ENCODE measurements around the gene ZNF592.

Gene ZNF592

DNA sequence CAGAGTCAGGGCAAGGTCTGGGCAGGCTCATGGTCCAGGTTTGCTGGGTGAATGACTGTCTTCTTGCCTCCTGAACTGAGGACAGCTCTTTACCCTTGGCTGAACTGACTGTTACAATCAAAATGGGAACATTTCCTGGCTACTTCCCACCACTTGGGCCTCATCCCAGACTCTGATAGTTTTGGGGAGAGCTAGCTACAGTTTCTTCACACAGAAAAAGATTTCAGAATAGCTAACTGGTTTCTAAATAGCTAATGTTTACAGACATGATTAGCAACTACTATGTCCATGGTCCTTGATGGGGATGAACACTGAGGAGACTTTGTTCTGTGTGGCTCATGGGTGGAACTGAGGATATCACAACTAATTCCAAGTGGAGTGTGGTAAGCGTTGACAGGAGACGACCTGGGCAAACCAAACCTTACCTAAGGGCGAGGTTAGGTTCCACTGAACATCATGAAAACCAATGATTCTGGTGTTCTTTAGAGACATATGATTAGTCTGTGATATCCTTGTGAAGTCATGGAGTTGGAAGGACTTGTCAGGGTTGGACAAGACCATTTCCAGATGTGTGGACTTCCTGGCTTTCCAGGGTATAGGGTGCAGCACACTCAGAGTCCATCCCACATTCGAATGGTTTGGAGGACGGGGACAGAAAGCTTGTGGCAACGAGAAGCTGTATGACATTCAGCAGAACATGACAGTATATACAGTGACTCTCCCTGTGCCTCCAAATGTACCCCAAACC, 76.0 kb downstream of the ZNF592 start:
- in situ Hi-C loops (cut with MboI; ENCODE audit: low sequenced_read_pairs): no loop called here

DNA sequence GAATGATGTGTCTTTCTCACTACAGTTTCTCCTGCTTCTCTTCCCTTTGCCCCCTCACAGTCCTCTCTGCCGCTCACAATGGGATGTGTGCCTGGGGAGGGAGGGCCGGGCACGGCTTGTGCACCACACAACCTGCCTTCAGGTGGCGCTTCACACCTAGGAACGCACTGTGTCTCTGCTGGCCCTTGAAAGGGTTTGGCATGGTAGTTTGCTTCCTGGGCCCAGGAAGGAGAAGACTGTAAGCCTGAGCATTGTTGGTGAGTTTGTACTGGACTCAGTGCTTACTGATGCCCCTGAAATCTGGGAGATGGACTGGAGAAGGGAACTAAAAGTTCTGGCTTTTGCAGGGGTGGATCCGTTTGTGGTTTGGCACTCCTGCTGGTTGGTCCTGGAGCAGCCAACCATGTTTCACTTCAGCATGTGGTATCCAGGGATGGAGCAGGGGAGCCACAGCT, 78.0 kb downstream of the ZNF592 start:
- in situ Hi-C loops (cut with MboI; ENCODE audit: low sequenced_read_pairs): no loop called here

DNA sequence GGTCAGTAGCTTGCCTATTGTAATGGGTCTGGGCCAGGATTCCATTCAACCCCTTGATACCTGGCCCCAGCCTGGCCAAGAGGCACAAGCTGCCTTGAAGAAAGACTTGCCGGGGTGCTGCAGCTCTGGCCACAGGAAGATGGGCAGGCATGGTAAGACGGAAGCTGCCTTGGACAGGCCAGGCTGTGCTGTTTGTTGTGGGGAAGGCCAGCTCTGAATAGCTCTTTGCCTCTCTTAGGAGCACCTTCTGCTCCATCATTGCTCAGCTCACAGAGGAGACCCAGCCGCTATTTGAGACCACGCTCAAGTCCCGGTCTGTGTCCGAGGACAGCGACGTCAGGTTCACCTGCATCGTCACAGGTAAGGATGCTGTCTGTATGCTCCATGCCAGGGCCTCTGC, 78.9 kb downstream of the ZNF592 start:
- in situ Hi-C loops (cut with MboI; ENCODE audit: low sequenced_read_pairs): no loop called here

DNA sequence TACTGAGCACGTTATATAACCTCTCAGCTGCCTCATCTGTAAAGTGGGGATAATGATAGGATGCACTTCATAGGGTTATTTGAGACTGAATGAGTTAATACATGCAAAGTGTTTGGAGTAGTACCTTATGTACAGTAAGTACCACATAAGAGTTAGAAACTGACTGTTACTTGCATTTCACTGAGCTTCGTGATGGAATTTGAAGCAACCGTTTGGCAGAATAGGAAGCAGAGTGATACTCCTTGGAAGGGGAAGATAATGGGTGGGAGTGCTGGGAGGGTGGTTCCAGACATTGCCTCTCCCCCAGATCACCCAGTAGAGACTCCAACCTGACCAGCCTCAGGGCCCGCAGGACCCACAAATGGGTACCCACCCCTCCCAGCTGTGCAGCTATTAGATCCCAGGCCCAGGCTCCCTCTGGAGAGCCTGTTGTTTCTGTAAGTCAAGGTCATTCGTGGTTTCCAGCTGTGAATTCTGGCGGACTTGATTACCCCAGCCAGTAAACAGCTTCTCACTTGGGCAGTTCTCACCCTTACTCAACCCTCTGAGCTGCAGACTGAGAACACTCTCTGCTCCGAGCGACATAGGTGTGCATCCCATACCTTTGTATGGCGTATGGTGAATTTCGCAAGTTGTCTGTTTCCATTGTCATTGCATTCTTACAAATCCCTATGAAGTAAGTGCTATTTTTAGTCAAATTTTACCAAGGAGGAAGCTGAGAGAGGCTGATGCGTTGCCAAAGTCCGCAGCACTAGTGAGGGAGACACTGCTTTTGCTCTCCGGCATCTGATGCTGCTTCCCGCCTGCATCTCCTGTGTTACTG, 79.9 kb downstream of the ZNF592 start:
- in situ Hi-C loops (cut with MboI; ENCODE audit: low sequenced_read_pairs): no loop called here

DNA sequence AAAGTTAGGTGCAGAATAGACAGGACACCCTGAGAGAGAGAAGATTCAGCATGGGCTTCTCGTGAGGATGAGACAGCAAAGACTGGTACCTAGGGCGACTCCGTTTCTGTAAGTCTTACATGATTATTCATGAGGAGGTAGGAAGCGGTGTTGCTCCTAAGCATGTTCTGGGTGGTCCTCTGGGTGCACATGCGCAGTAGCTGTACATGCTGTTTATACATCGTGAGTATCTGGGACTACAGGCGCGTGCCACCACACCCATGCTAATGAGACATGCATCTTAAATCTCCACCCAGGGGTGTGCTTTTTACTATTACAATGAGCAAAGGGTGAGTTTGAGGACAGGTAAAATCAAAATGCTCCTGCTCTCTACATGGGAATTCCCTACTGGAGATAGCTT, 81.0 kb downstream of the ZNF592 start:
- in situ Hi-C loops (cut with MboI; ENCODE audit: low sequenced_read_pairs): no loop called here

DNA sequence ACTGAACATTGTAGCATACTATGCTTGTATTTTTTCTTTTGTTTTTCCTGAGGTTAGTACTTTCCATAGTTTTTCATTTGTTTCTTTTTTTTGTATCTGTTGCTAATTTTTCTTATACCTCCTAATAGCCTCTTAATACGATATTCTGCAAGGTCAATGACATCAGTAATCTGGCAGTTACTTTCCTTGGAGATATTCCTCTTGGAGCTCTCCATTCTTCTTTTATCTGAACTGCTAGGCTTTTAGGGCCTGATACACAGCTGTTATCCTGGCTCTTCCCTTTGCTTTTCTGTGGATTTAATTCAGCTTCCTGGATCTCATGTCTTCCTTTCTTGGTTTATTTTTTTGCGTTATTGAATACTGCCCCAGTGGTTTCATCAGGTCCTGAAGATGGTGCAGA, 81.6 kb downstream of the ZNF592 start:
- in situ Hi-C loops (cut with MboI; ENCODE audit: low sequenced_read_pairs): no loop called here

DNA sequence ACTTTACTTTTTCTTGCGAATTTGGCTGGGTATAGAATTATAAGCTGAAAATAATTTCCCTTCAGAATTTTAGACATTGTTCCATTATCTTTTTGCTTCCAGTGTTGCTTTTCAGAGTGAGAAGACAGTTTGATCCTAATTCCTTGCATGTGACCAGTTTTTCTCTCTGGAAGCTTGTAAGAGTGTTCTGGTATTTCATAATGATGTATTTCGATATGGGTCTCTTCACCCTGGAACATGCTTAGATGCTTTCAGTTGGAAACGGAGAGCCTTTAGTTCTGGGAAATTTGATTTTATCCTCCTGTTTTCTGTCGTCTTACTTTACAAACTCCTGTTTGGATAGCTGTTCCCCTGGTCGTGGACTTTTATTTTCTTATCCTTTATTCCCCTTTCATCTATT, 82.6 kb downstream of the ZNF592 start:
- in situ Hi-C loops (cut with MboI; ENCODE audit: low sequenced_read_pairs): no loop called here

DNA sequence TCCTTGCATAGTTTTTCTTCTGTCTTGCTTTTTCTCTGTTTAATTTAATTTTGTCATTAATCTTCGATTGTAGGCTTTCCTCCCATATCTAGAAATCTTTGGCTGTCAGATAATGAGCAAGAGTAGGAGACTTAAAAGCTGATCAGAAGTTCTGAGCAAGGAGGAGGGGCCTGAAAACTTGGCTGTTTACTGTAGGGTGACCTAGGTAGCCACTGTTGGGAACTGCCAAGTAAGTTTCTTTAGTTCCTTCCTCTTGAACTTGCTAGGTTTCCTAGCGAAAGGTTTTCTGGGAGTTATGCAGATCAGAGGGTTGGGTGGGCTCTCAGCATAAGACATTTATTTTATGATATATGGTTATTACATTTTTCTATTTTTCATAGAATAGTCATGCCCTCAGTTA, 83.2 kb downstream of the ZNF592 start:
- in situ Hi-C loops (cut with MboI; ENCODE audit: low sequenced_read_pairs): no loop called here

DNA sequence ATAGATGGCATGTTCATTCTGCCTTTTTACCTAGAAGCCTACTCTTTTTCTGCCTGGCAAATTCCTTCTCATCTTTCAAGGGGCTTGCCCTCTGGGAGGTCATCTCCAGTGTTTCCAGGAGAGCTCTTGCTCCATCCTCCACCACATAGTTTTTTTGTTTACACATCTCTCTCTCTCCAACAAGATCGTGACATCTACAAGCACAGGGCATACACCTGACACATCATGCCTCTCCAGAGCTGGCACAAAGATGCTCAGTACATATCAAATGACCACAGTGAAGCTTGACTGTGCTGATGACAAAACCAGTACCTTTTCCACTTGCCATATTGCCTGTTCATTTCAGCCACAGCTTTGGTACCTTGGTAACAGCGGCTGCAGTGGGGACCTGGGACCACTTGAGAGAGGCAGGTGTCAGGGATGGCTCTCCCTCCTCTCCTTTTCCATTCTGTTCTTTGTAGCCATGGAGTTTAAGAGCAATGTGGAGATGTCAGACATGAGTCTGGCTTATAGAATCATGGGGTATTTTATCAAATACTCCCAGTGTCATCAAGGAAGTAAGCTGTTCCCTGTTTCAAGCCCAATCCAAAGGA, 84.2 kb downstream of the ZNF592 start:
- in situ Hi-C loops (cut with MboI; ENCODE audit: low sequenced_read_pairs): no loop called here

DNA sequence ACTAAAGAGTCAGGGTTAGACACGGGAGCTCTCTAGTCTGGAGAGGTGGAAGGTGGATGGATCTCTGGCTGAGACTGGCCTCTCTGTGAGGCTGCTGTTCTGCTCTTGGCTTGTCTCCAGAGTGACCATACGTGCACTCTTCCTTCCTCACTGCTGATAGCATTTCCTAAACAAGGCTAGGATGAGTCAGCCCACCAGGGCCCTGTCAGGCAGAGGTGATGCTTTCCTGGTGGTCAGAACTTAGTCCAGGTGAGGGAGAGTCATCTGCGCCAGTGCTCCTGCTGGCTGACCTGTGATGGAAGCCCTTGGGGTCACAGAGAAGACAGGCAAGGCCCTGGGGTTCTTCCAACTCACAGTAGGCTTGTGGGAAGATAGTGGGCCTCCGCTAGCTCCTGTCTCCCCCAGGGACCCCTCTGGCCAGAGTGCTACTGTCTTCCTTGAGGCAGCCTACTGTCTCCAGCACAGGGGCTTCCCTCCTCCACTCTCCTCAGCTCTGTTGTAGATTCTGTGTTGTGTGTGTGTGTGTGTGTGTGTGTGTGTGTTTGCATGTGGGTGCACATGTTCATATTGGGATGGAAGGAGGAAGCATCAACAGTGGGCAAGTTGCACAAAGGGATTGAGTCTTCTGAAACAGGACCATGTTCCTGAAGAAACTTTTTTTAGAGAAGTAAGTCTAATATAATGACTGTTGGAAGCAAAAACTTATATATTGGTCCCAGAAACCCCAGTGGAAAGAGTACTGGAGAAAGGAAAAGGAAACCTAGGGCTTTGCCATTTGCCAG, 85.2 kb downstream of the ZNF592 start:
- in situ Hi-C loops (cut with MboI; ENCODE audit: low sequenced_read_pairs): no loop called here

DNA sequence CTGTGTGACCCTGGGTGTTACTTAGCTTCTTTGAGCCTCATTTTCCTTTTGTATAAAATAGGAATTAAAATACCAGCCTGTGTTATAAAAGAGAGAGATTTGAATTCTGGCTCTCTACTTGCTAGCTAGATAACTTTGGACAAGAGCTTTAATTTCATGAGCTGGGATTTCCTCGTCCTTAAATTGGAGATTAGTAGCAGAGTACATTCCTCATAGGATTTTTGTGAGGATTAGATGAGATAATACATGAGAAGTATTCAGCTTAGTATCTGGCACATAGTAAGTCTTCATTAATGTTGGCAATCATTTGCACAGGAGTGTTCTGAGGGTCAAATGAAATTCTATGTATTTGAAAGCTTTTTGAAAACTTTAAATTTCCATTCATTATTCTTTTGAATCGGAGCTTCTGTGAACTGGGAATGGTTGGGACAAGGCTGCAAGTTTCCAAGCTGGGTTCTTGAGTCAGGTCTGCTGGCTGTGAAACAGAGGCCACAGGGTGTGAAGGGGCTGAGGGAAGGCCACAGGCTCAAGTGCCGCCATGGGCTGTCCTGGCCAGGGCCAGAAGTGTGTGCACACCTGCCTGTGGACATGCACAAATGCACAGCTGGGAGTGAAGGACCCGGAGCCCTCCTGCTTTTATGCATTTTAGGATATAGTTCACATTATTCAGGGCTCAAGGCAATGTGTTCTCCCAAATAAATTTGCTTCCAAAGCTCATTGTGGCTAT, 86.0 kb downstream of the ZNF592 start:
- in situ Hi-C loops (cut with MboI; ENCODE audit: low sequenced_read_pairs): no loop called here

DNA sequence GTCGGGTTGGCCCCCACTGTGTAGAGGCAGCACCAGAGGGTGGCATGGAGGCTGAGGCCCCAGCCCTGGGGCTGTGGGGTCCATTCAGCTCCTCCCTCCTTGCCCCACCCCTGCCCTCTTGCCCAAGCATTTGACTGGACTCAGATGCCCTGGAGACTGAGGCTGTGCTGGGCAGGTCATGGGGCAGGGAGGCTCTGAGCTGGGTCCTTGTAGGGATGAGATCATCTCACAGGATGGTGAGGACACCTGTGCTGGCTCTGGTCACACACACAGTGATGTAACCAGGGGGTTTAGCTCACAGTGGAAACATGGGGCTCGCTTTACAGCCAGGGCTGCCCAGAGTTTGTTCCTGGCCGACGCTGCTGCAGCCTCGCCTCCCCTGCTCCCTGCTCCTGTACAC, 86.6 kb downstream of the ZNF592 start:
- in situ Hi-C loops (cut with MboI; ENCODE audit: low sequenced_read_pairs): no loop called here

DNA sequence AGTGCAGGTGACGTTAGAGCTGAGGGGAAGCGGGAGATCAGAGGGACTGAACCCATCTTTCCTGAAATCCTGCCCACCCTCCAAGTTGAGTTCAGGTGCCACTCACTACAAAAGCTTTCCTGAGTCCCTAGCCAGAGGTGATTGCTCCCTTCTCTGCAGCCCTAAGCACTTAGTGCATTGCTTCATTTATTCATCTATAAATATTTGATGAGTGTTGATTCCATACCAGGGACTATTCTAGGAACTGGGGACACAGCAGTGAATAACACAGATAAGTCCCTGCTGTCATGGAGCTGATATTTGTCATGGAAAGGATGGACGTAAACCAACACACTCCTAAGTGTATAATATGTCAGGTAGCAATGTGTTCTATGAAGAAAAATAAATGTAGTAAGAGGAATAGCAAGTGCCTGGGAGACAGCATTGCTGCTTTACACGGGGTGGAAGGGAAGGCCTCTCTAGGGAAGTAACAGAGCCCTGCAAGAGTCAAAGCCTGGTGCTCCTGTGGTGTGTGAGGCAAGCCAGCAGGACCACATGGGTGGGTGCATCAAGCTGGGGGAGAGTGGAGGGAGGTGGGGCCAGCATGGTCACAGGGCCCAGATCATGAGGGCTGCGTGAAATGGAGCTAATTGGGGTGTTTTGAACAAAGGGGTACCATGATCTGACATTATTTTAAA, 87.4 kb downstream of the ZNF592 start:
- in situ Hi-C loops (cut with MboI; ENCODE audit: low sequenced_read_pairs): no loop called here

DNA sequence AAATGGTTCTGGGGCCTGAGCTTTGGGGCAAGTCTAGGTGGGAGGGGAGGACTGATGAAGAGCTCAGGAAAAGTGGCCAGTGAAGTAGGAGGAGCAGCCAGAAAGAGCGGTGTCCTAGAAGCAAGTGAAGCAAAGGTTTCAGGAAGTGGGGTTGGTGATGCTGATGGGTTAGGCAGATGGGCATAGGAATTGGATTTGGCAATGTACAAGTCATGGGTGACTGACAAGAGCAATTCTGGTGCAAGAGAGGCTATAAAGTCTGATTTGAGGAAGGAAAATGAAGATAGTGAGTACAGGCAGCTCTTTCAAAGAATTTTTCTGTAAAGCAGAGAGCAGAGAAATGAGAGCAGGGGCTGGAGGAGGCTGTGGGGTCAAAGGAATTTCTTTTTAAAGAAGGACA, 88.5 kb downstream of the ZNF592 start:
- in situ Hi-C loops (cut with MboI; ENCODE audit: low sequenced_read_pairs): no loop called here

DNA sequence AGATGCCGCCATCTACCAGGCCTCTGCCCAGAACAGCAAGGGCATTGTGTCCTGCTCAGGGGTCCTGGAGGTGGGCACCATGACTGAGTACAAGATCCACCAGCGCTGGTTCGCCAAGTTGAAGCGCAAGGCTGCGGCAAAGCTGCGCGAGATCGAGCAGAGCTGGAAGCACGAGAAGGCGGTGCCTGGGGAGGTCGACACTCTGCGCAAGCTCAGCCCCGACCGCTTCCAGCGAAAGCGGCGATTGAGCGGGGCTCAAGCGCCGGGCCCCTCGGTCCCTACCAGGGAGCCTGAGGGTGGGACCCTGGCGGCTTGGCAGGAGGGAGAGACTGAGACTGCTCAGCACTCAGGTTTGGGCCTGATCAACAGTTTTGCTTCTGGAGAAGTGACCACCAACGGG, 91.3 kb downstream of the ZNF592 start:
- in situ Hi-C loops (cut with MboI; ENCODE audit: low sequenced_read_pairs): no loop called here

DNA sequence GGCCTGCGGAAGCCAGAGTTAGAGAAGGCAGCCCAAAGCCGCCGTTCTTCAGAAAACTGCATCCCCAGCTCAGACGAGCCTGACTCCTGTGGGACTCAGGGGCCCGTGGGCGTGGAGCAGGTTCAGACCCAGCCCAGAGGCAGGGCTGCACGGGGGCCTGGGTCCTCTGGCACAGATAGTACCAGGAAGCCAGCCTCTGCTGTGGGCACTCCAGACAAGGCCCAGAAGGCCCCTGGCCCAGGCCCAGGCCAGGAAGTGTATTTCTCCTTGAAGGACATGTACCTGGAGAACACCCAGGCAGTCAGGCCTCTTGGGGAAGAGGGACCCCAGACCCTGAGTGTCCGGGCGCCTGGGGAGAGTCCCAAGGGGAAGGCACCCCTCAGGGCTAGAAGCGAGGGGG, 91.9 kb downstream of the ZNF592 start:
- in situ Hi-C loops (cut with MboI; ENCODE audit: low sequenced_read_pairs): no loop called here

DNA sequence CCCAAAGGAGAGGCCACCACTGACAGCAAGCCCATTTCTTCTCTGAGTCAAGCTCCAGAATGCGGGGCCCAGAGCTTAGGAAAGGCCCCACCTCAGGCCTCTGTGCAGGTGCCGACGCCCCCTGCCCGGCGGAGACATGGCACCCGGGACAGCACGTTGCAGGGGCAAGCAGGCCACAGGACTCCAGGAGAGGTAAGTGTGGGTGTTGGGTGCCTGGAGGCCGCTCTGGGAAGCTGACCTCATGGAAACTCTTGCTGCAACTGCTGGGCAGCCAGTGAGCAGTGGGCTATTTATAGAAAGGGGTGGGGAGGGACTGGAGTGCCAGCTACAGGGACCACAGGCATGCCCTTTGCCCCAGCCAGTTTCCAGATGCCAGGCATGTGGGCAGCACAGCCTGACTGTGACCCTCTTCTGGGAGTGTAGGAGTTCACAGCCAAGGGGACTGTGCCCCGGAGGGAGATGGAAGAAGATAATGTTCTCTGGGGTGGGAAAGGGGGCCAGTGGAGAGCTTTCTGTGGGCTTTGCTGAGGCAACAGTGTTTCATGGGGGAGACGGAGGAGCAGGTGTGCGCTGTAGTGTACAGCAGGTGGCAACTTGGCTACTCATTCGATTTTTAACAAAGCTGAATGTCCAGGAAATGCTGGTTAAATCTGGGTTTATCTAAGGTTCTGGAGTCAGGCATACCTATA, 92.5 kb downstream of the ZNF592 start:
- in situ Hi-C loops (cut with MboI; ENCODE audit: low sequenced_read_pairs): no loop called here

DNA sequence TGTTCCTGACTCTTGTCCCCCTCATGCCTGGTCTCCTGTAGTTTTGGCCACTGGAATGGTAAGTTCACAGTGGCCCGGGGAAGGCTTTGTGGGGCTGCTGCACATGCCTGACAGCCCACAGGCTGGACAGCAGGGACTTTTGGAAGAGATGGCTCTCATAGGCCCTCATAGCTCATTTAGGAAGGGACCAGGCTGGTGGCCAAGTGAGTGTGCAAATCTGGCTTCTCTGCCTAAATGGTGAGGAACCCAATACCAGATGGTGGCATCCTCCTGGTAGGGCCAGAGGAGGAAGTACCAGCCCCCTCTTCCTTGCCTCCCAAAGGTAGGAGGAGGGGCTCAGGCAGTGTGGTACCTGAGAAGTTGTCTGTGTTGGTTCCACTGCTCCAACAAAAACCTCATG, 94.4 kb downstream of the ZNF592 start:
- in situ Hi-C loops (cut with MboI; ENCODE audit: low sequenced_read_pairs): no loop called here

DNA sequence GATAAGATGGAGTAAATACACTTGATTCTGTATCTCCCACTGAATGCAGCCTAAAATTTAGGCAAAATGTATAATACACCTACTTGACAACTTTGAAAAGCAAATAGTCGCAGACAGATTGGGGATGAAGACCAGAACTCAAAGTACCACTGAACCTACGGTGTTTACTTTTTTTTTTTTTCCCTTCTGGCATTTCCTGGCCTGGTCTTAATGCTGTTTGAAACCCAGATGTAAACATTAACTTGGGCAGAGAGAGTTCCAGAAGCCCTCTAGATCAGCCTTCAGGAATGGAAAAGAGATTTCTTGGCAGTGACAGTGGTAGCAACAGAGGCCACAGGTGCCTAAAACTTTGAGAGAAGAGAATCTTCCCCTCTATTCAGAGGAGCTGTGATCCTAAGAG, 96.6 kb downstream of the ZNF592 start:
- in situ Hi-C loops (cut with MboI; ENCODE audit: low sequenced_read_pairs): no loop called here
